GM12878 (cell line): Measurements from ENCODE around the gene GPR78.

ENCODE experiments used
- CTCF ChIP-seq, 3 experiments: IDR thresholded peaks in 2 of 3; conservative IDR thresholded peaks in 1 of 3; 2 replicates each; pipeline ENCODE4 v1.5.1; 2011; ENCODE audit warnings: low read depth in 3 of 3, low read length in 3 of 3, mild to moderate bottlenecking in 3 of 3, control low read depth in 2 of 3, moderate library complexity in 2 of 3, inconsistent platforms in 1 of 3, mixed read lengths in 1 of 3; ENCODE audit not compliant: control insufficient read depth in 2 of 3, insufficient read depth in 1 of 3; ENCODE audit errors: extremely low read depth in 1 of 3
- EED ChIP-seq: sonication (generic); IDR thresholded peaks from 2 replicates; pipeline ENCODE4 v1.6.1; 2016; ENCODE audit warnings: antibody characterized with exemption, low read depth
- ESRRA ChIP-seq: IDR thresholded peaks from 2 replicates; pipeline ENCODE4 v1.6.1; 2012; ENCODE audit warnings: mild to moderate bottlenecking, low read length, improper control_type of control experiment
- EZH2 ChIP-seq: IDR thresholded peaks from 2 replicates; pipeline ENCODE4 v1.6.1; 2012; ENCODE audit warnings: low read depth, mild to moderate bottlenecking, control low read depth, inconsistent platforms, low read length, borderline replicate concordance; ENCODE audit not compliant: control insufficient read depth
- LARP7 ChIP-seq: fragments of 450-650 bp; IDR thresholded peaks from 2 replicates; pipeline ENCODE4 v1.6.1; 2017; ENCODE audit warnings: mild to moderate bottlenecking
- MAX ChIP-seq: IDR thresholded peaks from 2 replicates; pipeline ENCODE4 v1.6.1; 2012; ENCODE audit warnings: low read depth, low read length, improper control_type of control experiment
- NFYB ChIP-seq: IDR thresholded peaks from 2 replicates; pipeline ENCODE4 v1.6.1; 2011; ENCODE audit warnings: low read depth, mild to moderate bottlenecking, low read length, improper control_type of control experiment, moderate library complexity; ENCODE audit not compliant: insufficient read depth
- POLR2A ChIP-seq: IDR thresholded peaks from 2 replicates; pipeline ENCODE4 v1.6.1; 2011; ENCODE audit warnings: low read depth, mild to moderate bottlenecking, low read length
- REST ChIP-seq: IDR thresholded peaks from 2 replicates; pipeline ENCODE4 v1.6.1; 2012; ENCODE audit warnings: mild to moderate bottlenecking, low read depth, low read length
- SIX5 ChIP-seq: IDR thresholded peaks from 2 replicates; pipeline ENCODE4 v1.6.1; 2011; ENCODE audit warnings: mild to moderate bottlenecking, low read depth, low read length, moderate library complexity; ENCODE audit not compliant: severe bottlenecking
- SMC3 ChIP-seq: IDR thresholded peaks from 2 replicates; pipeline ENCODE4 v1.6.1; 2011; ENCODE audit warnings: low read length, improper control_type of control experiment, borderline replicate concordance

DNA sequence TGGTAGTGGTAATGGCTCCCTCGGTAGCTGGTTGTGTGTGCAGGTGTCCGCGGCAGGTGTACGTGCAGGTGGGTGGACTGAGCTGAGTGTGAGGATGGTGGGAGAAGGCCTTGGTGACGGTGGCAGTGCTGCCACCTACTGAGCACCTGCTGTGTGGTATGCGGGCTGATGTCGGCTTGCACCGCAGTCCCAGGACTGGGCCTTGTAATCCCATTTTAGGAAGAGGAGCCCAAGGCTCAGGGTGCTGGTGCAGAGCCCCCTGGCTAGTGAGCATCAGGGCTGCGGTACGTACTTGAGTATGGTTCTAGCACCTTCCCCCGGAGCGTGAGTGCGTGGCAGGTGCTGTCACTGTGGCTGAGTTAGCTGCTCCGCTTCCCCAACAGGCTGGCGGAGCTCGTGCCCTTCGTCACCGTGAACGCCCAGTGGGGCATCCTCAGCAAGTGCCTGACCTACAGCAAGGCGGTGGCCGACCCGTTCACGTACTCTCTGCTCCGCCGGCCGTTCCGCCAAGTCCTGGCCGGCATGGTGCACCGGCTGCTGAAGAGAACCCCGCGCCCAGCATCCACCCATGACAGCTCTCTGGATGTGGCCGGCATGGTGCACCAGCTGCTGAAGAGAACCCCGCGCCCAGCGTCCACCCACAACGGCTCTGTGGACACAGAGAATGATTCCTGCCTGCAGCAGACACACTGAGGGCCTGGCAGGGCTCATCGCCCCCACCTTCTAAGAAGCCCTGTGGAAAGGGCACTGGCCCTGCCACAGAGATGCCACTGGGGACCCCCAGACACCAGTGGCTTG is 6.7 kb downstream of the GPR78 start:
- no peak for TF ChIP-seq EED
- no peak for TF ChIP-seq MAX
- peak in 2 of 3 experiments; percentile 27 to 31; a peak in 2 of 6 replicates for TF ChIP-seq CTCF (IDR thresholded peaks at IDR 0.05 in 2 of 3, conservative IDR thresholded peaks at IDR 0.05 in 1 of 3; ENCODE audit: control insufficient read depth in 2 of 3, extremely low read depth in 1 of 3, insufficient read depth in 1 of 3, low read depth in 3 of 3, low read length in 3 of 3)
- TF ChIP-seq SMC3: 0 out of 2 replicates have a peak, but pooled peaks have one; percentile 9
- no peak for TF ChIP-seq POLR2A
- no peak for TF ChIP-seq ESRRA
- no peak for TF ChIP-seq REST
- no peak for TF ChIP-seq EZH2
- TF ChIP-seq NFYB: no peak
- no peak for TF ChIP-seq LARP7
- TF ChIP-seq SIX5: no peak
